ENCODE data around the gene RPL22.
A peak's percentile ranks its signal among the peaks of the same experiment; 100 is the strongest.

The RPL22 gene

DNA sequence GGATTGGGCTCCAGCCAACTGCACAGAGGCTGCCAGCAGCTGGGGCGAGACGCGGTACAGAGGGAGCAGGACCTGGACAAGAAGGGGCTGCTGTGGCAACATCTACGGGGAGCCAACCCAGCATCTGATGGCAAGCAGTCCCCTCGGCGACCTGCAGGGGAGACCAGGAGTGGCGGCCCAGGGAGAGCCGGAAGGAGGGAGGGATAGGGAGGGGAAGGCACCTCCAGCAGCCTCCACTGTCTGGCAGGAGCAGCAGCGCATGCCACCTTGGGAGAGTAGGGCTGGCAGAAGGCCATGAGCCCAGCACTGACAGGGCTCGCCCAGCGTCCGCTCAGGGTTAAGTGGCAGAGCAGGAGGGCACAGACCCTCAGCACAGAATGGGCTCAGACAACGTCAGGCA is 36.6 kb downstream of the RPL22 start:
- peaks cover 96% of the 10 kb centered on the region for H3K27me3 ChIP-seq (ENCODE audit: insufficient read depth, low read depth)

DNA sequence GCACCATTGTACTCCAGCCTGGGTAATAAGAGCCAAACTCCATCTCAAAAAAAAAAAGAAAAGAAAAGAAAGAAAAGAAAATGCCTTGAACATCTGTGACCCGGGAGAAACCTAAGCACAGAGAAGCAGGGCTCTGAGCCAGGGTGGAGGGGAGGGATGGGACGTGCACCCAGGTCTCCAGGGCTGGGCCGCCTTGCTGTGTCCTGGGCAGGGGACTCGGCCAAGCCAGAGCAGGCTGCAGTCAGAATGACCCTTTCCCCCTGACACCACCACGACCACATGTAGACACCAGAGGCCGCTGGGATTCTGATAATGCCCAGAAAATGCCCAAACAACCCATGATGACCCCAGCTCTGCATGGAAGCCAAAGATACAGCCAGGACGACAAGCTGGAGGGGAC is 37.1 kb downstream of the RPL22 start:
- Histone ChIP-seq H3K4me2 (no peak overlapping the region), H3K4me3 (IDR thresholded peaks at IDR 0.05; ENCODE audit: insufficient read depth, low read depth, low read length) (no peak overlapping the region), H3K79me2 (ENCODE audit: insufficient read depth, low read depth) (no peaks in the 10 kb centered on the region), H3K27me3 (ENCODE audit: insufficient read depth, low read depth) (peaks cover 96% of the 10 kb centered on the region), H3K27ac (no peak overlapping the region), H4K20me1 (ENCODE audit: insufficient read depth) (no peaks in the 10 kb centered on the region), H3K9ac (no peak overlapping the region), H2AFZ (ENCODE audit: low read depth) (no peak overlapping the region), H3K4me1 (ENCODE audit: low read depth, poor library complexity, severe bottlenecking) (no peaks in the 10 kb centered on the region), H3K36me3 (ENCODE audit: insufficient read depth) (no peaks in the 10 kb centered on the region)
- TF ChIP-seq, protein P1, sequence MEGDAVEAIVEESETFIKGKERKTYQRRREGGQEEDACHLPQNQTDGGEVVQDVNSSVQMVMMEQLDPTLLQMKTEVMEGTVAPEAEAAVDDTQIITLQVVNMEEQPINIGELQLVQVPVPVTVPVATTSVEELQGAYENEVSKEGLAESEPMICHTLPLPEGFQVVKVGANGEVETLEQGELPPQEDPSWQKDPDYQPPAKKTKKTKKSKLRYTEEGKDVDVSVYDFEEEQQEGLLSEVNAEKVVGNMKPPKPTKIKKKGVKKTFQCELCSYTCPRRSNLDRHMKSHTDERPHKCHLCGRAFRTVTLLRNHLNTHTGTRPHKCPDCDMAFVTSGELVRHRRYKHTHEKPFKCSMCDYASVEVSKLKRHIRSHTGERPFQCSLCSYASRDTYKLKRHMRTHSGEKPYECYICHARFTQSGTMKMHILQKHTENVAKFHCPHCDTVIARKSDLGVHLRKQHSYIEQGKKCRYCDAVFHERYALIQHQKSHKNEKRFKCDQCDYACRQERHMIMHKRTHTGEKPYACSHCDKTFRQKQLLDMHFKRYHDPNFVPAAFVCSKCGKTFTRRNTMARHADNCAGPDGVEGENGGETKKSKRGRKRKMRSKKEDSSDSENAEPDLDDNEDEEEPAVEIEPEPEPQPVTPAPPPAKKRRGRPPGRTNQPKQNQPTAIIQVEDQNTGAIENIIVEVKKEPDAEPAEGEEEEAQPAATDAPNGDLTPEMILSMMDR (conservative IDR thresholded peaks at IDR 0.05; ENCODE audit: low read depth, low read length), result no peak

More for the DNA sequence above, 36.6 kb downstream of the RPL22 start:
- Histone ChIP-seq H3K79me2 (ENCODE audit: insufficient read depth, low read depth) (no peaks in the 10 kb centered on the region), H4K20me1 (ENCODE audit: insufficient read depth) (no peaks in the 10 kb centered on the region), H3K4me3 (IDR thresholded peaks at IDR 0.05; ENCODE audit: insufficient read depth, low read depth, low read length) (no peak overlapping the region), H3K9ac (no peak overlapping the region), H2AFZ (ENCODE audit: low read depth) (no peak overlapping the region), H3K36me3 (ENCODE audit: insufficient read depth) (no peaks in the 10 kb centered on the region), H3K4me1 (ENCODE audit: low read depth, poor library complexity, severe bottlenecking) (no peaks in the 10 kb centered on the region), H3K4me2 (no peak overlapping the region), H3K27ac (no peak overlapping the region)
- TF ChIP-seq, protein P1 (conservative IDR thresholded peaks at IDR 0.05; ENCODE audit: low read depth, low read length), result 0 out of 2 replicates have a peak, but pooled peaks have one; percentile 19

DNA sequence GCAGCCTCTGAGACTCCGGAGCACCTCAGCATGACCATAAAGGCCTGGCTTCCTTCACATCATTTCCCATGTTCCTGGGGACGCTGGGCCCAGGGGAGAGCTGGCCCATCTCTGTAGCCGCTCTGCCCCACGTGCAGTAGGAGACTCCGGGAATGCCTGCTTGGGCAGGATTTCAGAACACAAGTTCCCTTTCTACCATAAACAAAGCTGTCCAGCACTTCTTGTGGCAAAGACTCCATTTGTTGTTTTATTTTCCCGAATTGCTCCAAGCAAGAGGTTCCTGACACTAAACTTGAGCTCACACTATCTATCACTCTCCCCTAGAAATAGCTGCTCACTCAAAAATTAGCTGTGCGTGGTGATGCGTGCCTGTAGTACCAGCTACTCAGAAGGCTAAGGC is 41.2 kb downstream of the RPL22 start:
- Histone ChIP-seq H3K4me3 (IDR thresholded peaks at IDR 0.05; ENCODE audit: insufficient read depth, low read depth, low read length) (no peak overlapping the region), H3K79me2 (ENCODE audit: insufficient read depth, low read depth) (no peaks in the 10 kb centered on the region), H3K36me3 (ENCODE audit: insufficient read depth) (no peaks in the 10 kb centered on the region), H3K27ac (no peak overlapping the region), H3K4me2 (no peak overlapping the region), H2AFZ (ENCODE audit: low read depth) (no peak overlapping the region), H3K27me3 (ENCODE audit: insufficient read depth, low read depth) (peaks cover 94% of the 10 kb centered on the region), H3K9ac (no peak overlapping the region), H3K4me1 (ENCODE audit: low read depth, poor library complexity, severe bottlenecking) (no peaks in the 10 kb centered on the region), H4K20me1 (ENCODE audit: insufficient read depth) (no peaks in the 10 kb centered on the region)
- TF ChIP-seq, protein P1 (conservative IDR thresholded peaks at IDR 0.05; ENCODE audit: low read depth, low read length), result no peak

DNA sequence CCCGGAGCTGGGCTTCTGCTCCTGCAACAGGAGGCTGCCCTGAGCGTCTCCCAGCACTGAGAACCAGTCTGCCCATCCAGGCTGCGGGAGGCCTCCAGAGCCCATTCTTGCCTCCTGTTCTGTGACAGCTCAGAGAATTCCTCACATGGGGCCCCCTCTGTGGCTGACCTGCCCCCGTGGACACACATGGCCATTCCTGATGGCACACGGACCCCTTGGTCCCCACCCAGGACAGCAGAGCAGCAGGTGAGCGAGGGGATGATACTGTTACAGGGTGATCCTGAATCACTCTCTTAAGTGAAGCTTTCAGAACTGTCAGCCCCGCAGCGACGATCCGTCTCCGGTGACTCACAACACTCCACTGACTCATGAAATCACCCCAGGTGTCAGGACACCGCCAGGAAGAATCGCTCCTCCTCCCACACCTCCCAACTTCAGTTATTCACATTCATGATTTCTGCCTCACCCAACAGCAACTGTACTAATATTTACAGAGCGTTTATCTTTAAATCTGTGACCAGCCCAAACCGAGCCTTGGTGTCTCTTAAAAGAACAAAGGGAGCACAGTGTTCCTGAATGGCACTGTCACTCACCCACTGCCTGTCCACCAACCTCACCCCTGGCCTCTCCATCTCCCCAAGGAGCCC is 41.7 kb downstream of the RPL22 start:
- TF ChIP-seq, protein P1 (conservative IDR thresholded peaks at IDR 0.05; ENCODE audit: low read depth, low read length), result no peak
- Histone ChIP-seq H4K20me1 (ENCODE audit: insufficient read depth) (no peaks in the 10 kb centered on the region), H2AFZ (ENCODE audit: low read depth) (no peak overlapping the region), H3K4me2 (no peak overlapping the region), H3K4me1 (ENCODE audit: low read depth, poor library complexity, severe bottlenecking) (no peaks in the 10 kb centered on the region), H3K27me3 (ENCODE audit: insufficient read depth, low read depth) (peaks cover 94% of the 10 kb centered on the region), H3K9ac (no peak overlapping the region), H3K27ac (no peak overlapping the region), H3K4me3 (IDR thresholded peaks at IDR 0.05; ENCODE audit: insufficient read depth, low read depth, low read length) (no peak overlapping the region), H3K79me2 (ENCODE audit: insufficient read depth, low read depth) (no peaks in the 10 kb centered on the region), H3K36me3 (ENCODE audit: insufficient read depth) (no peaks in the 10 kb centered on the region)

Data from KMS-11 (cell line).